ENCODE results near the gene TMEM235. TPM values are rescaled to one million over a fixed set of nuclear protein-coding genes. Genes with fewer than 3 reads are reported as not detected.

The TMEM235 gene
- total RNA-seq, 3 donors from 2014 or later: not detected

DNA sequence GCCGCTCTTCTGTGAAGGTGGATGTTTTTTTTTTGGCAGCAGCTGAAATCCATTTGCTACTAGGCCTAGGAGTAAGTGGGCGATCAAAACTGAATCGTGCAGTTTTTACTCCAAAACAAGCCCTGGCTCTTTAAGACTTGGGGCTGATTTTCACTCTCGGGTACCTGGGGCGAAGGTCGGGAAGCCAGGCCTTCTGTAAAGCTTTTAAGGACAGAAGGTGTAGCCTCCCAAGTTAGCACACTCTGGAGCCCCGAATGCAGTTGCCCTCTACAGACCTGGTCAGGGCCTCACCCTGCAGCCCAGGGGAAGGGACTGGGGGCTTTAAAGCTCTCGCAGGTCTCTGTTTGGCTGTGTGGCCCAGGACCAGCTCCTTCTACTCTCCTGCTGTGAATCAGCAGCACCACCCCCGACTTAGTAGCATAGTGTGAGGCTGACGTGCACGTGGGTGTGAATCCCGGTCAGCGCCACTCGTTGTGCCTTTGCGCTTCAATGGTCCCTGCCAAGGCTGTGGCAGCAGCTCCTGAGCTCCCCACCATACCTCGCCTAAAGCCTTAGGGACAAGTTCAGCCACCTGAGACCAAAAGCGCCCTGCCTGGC is 49.9 kb downstream of the TMEM235 start:
- H3K36me3 ChIP-seq: no peaks in the 10 kb centered on the region
- no peak for DNase-seq (ENCODE audit: low spot score in 2 of 2)
- H3K27me3 ChIP-seq: no peaks in the 10 kb centered on the region
- no peaks in the 10 kb centered on the region for H3K4me1 ChIP-seq
- no peak overlapping the region for H3K27ac ChIP-seq
- H3K4me3 ChIP-seq: no peak overlapping the region
- H3K9me3 ChIP-seq: no peaks in the 10 kb centered on the region
- TF ChIP-seq POLR2A (IDR thresholded peaks at IDR 0.05) (no peak), POLR2AphosphoS5 (IDR thresholded peaks at IDR 0.05) (no peak)
- TF ChIP-seq, protein P1, sequence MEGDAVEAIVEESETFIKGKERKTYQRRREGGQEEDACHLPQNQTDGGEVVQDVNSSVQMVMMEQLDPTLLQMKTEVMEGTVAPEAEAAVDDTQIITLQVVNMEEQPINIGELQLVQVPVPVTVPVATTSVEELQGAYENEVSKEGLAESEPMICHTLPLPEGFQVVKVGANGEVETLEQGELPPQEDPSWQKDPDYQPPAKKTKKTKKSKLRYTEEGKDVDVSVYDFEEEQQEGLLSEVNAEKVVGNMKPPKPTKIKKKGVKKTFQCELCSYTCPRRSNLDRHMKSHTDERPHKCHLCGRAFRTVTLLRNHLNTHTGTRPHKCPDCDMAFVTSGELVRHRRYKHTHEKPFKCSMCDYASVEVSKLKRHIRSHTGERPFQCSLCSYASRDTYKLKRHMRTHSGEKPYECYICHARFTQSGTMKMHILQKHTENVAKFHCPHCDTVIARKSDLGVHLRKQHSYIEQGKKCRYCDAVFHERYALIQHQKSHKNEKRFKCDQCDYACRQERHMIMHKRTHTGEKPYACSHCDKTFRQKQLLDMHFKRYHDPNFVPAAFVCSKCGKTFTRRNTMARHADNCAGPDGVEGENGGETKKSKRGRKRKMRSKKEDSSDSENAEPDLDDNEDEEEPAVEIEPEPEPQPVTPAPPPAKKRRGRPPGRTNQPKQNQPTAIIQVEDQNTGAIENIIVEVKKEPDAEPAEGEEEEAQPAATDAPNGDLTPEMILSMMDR (IDR thresholded peaks at IDR 0.05): no peak
- intact Hi-C loops (cut with DNase I; ENCODE audit: low total_unique reads): loop anchor here (10.0 kb wide), 1 partner anchor 143 kb away; no protein-coding TSS in a partner anchor

DNA sequence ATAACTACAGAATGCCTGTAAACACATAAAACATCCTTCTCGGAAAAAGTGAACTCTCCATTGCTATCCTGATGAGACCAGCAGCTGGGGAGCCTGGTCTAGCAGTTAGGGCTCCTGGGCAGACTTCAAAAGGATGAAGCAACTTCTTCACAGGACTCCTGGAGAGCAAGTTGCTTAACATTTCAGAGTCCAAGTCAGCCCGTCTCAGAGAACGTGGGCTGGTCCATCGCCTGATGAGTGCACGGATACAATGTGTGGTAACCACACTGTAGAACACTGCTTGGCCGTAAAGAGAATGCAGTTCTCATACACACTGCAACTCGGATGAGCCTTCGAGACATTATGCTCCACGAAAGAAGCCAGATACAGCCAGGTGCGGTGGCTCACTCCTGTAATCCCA is 52.7 kb downstream of the TMEM235 start:
- TF ChIP-seq POLR2A (IDR thresholded peaks at IDR 0.05): no peak
- TF ChIP-seq, protein P1 (IDR thresholded peaks at IDR 0.05): no peak
- TF ChIP-seq POLR2AphosphoS5 (IDR thresholded peaks at IDR 0.05): no peak
- no peak for DNase-seq (ENCODE audit: low spot score in 2 of 2)
- Histone ChIP-seq H3K4me3 (no peak overlapping the region), H3K27ac (no peak overlapping the region), H3K4me1 (no peaks in the 10 kb centered on the region), H3K9me3 (no peaks in the 10 kb centered on the region), H3K36me3 (no peaks in the 10 kb centered on the region), H3K27me3 (no peaks in the 10 kb centered on the region)
- intact Hi-C loops (cut with DNase I; ENCODE audit: low total_unique reads): loop anchor here (10.0 kb wide), 1 partner anchor 141 kb away; no protein-coding TSS in a partner anchor

GRCh38 chr17:78289004-78289403 is 57.6 kb downstream of the TMEM235 start:
- no peak for DNase-seq (ENCODE audit: low spot score in 2 of 2)
- H3K36me3 ChIP-seq: no peaks in the 10 kb centered on the region
- intact Hi-C loops (cut with DNase I; ENCODE audit: low total_unique reads): loop anchor here (10.0 kb wide), 1 partner anchor 136 kb away; no protein-coding TSS in a partner anchor
- no peaks in the 10 kb centered on the region for H3K9me3 ChIP-seq
- no peak overlapping the region for H3K4me3 ChIP-seq
- H3K4me1 ChIP-seq: no peaks in the 10 kb centered on the region
- TF ChIP-seq, protein P1 (IDR thresholded peaks at IDR 0.05): no peak
- TF ChIP-seq POLR2A (IDR thresholded peaks at IDR 0.05) (no peak), POLR2AphosphoS5 (IDR thresholded peaks at IDR 0.05) (no peak)
- no peaks in the 10 kb centered on the region for H3K27me3 ChIP-seq
- no peak overlapping the region for H3K27ac ChIP-seq

DNA sequence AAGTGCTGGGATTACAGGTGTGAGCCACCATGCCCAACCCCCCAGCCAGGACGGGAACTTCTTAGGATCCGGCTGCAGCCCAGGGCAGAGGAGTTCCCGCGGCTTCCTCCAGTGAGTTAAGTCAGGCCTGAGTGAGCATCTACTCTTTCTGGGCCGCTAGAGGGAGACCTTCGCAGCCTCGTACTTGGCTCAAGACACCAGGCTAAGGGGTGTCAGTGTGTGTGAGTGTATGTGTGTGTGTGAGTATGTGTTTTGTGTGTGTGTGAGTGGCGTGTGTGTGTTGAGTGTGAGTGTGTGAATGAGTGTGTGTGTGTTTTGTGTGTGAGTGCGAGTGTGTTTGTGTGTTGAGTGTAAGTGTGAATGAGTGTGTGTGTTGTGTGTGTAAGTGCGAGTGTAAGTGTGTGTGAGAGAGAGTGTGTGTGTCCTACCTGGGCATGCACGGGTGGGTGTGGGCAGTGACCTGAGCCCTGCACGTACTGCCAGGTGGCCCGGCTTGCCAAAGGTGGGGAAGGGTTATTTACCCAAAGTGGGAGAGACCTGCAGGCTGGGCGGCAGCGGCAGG is 58.5 kb downstream of the TMEM235 start:
- intact Hi-C loops (cut with DNase I; ENCODE audit: low total_unique reads): loop anchor here (10.0 kb wide), 1 partner anchor 135 kb away; no protein-coding TSS in a partner anchor
- Histone ChIP-seq H3K4me1 (no peaks in the 10 kb centered on the region), H3K4me3 (no peak overlapping the region), H3K36me3 (no peaks in the 10 kb centered on the region), H3K27me3 (no peaks in the 10 kb centered on the region), H3K27ac (no peak overlapping the region), H3K9me3 (no peaks in the 10 kb centered on the region)
- TF ChIP-seq POLR2AphosphoS5 (IDR thresholded peaks at IDR 0.05) (peak; percentile 28 to 43 (median 30)), POLR2A (IDR thresholded peaks at IDR 0.05) (no peak)
- TF ChIP-seq, protein P1 (IDR thresholded peaks at IDR 0.05): peak; percentile 42 to 89 (median 88)
- DNase-seq (ENCODE audit: low spot score in 2 of 2): peak; percentile 61 to 73

Other genes starting within 250 kb of the TMEM235 start
- 10 to 100 TPM; 18.6 to 45.9 (median 28.4) TPM for gene TMC6, start 102.9 kb upstream of the TMEM235 start, total RNA-seq
- gene TMC8, start 100.9 kb upstream of the TMEM235 start, total RNA-seq: 1 to 10 TPM; 4.2 to 9.9 (median 8.8) TPM
- not detected for gene C17orf99, start 85.2 kb upstream of the TMEM235 start, total RNA-seq
- 10 to 100 TPM; 37.8 to 69.5 (median 64.2) TPM for gene SYNGR2, start 63.0 kb upstream of the TMEM235 start, total RNA-seq
- 1 to 10 TPM; 2.6 to 5.6 (median 3.7) TPM for gene TK1, start 44.6 kb upstream of the TMEM235 start, total RNA-seq
- 10 to 100 TPM; 12.3 to 66.2 (median 65.2) TPM for gene AFMID, start 44.3 kb upstream of the TMEM235 start, total RNA-seq
- gene BIRC5, start 17.4 kb upstream of the TMEM235 start, total RNA-seq: 1 to 10 TPM in 1 of 3 donors, under 1 TPM in 2; 0.29 to 1.9 (median 0.33) TPM
- gene SOCS3, start 128.4 kb downstream of the TMEM235 start, total RNA-seq: 100 to 1,000 TPM in 1 of 3 donors, 10 to 100 TPM in 2; 58.1 to 190 (median 76.4) TPM
- 10 to 100 TPM; 33.9 to 58.7 (median 50.2) TPM for gene PGS1, start 147.0 kb downstream of the TMEM235 start, total RNA-seq